WI38 (cell line): Measurements from ENCODE around the gene MOV10L1.

Source experiments
- H3K4me3 ChIP-seq: 2 replicates; pipeline ENCODE4 v1.5.1; 2011; ENCODE audit warnings: low read depth, mild to moderate bottlenecking, control low read depth, low read length
- TF ChIP-seq, protein P1 (sequence below): IDR thresholded peaks from 2 replicates; pipeline ENCODE4 v1.5.1; 2012; ENCODE audit warnings: low read depth, mild to moderate bottlenecking, control low read depth, low read length

MOV10L1 gene

DNA sequence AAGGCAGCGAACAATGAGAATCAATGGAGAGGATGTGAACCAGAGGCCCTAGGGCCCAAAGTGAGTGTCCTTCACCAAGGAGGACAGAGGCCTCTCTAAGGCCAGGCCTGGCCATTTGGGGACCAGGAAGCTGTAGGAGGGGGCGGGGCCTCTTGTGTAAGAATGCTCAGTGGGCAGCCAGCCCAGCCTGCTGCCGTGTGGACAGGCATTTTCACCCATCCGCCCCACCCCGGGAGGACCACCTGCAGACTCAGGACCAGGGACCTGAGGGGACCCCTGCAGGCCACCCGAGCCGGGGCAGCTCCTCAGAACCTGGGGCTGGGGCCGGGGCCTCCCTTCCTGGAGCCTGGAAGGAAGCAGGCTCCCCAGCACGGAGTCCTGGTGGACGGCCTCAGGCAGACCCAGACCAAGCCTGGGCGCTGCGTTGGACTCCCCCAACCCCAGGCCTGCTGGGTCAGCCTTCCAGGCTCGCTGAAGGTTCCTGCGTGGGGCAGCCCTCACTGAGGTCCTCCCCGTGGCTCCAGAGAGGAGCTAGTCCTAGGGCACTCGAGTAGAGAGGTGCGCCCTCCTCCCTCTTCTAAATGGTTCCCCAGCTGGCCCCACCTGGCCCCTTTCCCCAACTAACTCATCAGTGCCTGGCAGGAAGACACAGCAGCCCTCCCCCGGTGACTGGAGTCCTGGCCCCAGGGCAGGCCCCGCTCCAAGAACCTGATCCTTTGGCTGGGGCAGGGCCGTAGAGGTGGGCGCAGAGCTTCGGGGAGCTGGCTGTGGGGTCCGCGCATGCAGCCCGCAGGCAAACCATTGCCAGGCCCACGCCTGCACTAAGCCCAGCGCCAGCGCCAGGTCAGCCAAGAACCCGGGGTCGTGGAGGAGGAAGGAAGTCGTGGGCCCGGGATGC is 94.4 kb downstream of the MOV10L1 start:
- TF ChIP-seq, protein P1, sequence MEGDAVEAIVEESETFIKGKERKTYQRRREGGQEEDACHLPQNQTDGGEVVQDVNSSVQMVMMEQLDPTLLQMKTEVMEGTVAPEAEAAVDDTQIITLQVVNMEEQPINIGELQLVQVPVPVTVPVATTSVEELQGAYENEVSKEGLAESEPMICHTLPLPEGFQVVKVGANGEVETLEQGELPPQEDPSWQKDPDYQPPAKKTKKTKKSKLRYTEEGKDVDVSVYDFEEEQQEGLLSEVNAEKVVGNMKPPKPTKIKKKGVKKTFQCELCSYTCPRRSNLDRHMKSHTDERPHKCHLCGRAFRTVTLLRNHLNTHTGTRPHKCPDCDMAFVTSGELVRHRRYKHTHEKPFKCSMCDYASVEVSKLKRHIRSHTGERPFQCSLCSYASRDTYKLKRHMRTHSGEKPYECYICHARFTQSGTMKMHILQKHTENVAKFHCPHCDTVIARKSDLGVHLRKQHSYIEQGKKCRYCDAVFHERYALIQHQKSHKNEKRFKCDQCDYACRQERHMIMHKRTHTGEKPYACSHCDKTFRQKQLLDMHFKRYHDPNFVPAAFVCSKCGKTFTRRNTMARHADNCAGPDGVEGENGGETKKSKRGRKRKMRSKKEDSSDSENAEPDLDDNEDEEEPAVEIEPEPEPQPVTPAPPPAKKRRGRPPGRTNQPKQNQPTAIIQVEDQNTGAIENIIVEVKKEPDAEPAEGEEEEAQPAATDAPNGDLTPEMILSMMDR, result no peak
- no peak overlapping the region for H3K4me3 ChIP-seq

DNA sequence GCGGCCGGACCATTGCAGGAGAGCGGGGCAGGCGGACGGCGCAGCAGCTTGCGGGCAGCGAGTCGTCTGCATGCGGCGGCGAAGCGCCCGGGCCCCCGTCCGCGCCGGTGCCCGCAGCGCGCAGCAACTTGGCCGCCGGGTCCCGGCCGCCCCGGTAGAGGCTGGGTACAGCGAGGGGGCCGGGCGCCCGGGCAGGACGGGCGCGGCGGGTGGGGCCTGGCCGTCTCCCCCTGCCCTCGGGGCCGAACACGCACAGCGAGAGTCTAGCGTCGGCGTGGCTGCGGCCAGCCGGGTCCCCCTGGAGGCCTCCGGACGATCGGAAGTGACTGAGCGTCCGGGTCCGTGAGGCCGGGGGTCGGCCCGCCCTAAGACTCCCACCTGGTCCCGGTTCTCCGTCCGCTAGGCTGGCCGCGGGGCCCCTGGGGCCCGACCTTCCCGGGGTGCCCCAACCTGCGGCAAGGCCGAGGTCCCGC is 95.1 kb downstream of the MOV10L1 start:
- TF ChIP-seq, protein P1, result no peak
- H3K4me3 ChIP-seq, result no peak overlapping the region; the same call in 1 of the 2 replicates

DNA sequence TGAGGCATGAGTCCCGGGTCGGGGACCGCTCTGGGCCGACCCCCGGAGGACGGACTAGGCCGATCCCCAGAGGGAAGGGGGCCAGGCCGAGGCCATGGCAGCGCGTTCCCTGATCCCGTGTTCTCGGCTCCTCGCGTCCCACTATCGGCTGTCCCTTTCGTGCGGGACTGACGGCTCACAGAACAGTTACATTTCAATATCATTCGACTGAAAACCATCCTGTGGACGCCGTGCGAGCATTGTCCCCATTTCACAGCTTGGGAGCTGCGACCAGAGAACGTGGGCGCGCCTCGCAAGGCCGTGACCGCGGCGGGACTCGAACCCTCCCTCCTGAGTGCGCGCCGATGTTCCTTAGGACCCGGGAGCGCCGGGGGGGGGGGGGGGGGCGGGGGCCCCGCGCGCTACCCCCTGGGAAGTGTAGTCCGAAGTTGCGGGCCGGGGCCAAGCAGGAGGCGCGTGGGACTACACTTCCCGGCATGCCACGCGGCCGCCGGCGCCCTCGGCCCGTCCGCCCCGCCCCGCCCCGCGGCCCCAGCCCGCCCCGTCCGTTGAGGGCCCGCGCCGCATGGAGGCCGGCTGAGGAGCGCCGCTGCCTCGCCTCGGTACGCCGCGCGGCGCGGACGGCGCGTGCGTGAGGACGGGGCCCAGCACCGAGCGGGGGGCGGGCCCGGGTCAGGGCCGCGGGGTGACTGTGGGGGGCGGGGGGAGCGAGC is 95.7 kb downstream of the MOV10L1 start, which contains the start of gene TRABD:
TSS of gene TRABD (plus strand) at position 539 of the 713 bp plus-strand sequence. CDS start 7,148 bp downstream, outside the sequence.
- peak within 1 kb of the TSS; percentile 57 for H3K4me3 ChIP-seq
- TF ChIP-seq, protein P1, result no peak

DNA sequence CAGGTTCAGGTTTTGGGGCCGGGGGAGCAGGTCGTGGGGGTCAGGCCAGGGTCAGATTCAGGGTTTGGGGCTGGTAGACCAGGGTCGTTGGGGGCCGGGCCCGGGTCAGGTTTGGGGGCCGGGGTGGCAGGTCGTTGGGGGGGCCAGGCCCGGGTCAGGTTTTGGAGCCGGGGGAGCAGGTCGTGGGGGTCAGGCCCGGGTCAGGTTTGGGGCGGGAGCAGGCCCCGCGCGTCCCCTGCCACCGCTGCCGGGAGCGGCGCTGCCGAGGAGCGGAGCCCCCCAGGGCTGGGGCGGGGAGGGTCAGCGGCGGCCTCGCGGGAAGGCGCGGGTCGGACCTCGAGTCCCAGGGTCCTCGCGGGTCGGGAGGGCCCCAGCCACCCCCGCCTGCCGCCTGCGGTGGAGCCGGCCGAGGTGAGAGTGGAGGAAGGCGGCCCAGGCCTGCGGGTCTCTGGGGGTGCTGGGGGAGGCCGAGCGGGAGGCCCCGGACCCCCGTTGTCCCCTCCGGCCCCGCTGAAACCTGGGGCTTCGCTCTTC is 96.4 kb downstream of the MOV10L1 start:
- TF ChIP-seq, protein P1, result no peak
- peak overlapping the region; percentile 57 for H3K4me3 ChIP-seq

DNA sequence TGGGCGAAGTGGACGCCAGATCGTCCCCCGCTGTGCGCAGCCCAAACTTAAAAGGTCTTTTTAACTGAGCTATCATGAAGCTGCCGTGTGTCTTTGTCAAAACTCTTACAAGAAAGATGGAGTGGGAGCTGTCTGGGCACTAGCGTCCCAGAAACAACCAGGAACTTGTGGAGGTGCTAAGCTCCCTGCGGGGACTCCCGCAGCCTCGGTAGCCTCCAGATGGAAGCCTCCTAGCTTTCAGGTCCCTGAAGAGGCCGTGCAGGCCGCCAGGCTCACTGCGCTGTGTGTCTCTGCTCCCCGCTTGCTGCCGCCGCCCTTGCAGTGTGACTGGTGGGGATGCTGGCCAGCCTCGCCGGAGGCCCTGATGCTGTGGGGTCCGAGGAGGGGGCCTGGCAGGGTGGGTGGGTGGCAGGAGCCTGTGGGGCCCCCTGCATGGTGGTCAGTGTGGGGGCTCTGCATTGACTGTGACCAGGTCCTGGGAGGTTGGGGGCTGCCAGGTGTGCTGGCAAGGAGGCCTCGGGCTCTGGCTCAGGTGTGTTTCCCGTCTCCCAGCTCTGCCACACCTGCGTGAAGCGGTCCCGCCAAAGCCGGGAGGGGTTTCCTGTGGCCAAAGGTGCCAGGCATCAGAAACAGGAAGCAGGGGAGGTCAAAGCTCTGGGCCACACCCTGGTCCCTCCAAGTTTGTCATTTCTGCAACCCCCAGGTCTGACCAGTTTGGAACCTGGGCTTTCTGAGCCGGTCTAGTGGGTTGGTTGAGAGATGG is 97.1 kb downstream of the MOV10L1 start:
- TF ChIP-seq, protein P1, result no peak
- peak overlapping the region; percentile 57 for H3K4me3 ChIP-seq

DNA sequence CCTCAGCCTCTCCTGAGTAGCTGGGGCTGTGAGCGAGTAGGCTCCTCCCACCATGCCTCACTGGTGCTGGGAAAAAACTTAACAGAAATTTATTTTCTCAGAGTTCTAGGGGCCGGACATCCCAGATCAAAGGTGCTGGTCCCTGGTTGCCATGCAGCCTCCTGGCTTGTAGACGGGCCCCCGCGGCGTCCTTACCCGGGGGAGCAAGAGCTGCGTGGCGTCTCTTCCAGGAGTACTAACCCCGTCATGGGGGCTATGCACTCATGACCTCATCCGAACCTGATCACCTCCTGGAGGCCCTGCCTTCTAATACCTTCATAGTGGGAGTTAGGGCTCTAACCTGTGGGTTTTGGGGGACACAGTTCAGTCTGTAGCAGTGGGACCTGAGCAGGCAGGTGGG is 98.5 kb downstream of the MOV10L1 start:
- no peak overlapping the region for H3K4me3 ChIP-seq

More for the DNA sequence above, 98.5 kb downstream of the MOV10L1 start:
- TF ChIP-seq, protein P1, result no peak
